ENCODE results near the gene SHE. TPM values are rescaled to one million over a fixed set of nuclear protein-coding genes. Genes with fewer than 3 reads are reported as not detected.

Gene SHE
- total RNA-seq, 8 experiments from 2014 or later: 0.42 to 4.0 (median 2.2) TPM; not detected in 1

DNA sequence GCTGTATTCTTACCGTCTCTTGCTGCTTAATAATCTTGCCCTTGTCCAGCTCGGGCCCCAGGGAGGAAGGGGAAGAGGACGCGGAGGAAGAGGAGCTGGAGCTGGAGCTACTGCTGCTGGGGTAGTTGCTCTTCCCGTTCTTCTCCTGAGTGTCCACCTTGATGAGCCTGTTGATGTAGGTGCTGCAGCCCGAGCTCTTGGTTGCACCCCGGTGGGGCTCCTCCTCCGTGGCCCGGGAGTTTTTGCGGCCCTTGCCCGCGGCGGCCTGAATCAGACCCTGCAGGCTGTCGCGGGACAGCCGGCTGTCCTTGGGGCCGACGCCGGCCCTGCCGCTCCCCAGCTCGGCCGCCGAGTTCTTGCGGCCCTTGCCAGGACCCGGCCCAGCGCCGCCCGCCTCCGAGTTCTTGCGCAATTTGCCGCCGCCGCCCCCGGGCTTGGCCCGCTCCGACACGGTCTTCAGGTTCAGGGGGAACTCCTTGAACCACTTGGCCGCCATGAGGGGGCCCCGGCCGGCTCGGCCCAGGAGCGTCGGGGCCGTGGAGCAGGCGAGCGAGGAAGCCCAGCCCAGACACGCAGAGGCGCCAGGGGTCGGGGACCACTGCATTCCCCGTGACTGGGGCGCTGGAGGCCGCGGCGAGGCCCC lies 668 bp downstream of the SHE start:
- ATAC-seq (replicated peaks in 6 of 8): peak in 6 of 8 experiments; percentile 23 to 83 (median 62)
- Histone ChIP-seq H3K4me3 (peak overlapping the region in 4 of 5 donors; percentile 3 to 17 (median 14)), H3K27ac (no peak overlapping the region), H3K4me1 (replicated peaks in 1 of 2) (peaks cover 0 to 4% of the 10 kb centered on the region in 2 donors)
- 0 to 40% (median 20%) methylated on average over 1 to 28 of the region's 54 CpGs; no CpG with 5 or more reads in 4 of the 10 experiments for whole genome bisulfite sequencing, 10 experiments
- in situ Hi-C loops (cut with MboI; ENCODE audit: low pct_unique_long_range_greater_than_20kb in 2 of 9, low sequenced_read_pairs in 9 of 9, unreplicated experiment in 9 of 9): no loop called here

DNA sequence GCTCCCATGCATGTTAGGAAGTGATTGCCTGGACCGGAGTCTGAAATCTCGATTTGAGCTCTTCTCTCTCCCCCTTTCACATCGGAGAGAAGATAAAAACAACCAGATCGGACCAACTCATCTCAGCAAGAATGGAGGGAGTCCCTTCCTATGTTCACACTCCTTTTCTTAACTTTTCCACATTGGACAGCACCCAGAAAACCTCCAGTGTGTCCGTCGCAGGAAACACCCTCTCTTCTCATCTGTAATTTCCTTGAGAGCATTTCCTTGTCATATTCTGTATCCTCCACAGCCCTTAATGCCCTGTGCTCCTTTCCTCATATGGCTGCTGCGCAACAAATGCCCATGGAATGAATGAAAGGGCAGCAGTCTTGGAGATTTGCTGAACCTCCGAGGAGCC lies 1.7 kb downstream of the SHE start:
- Histone ChIP-seq H3K4me3 (no peak overlapping the region), H3K27ac (no peak overlapping the region), H3K4me1 (replicated peaks in 1 of 2) (peaks cover 0 to 4% of the 10 kb centered on the region in 2 donors)
- no peak for ATAC-seq (replicated peaks in 6 of 8)
- WGBS, 10 experiments: 59 to 96% (median 78%) methylated on average over 3 to 8 of the region's 8 CpGs; no CpG with 5 or more reads in 2 of the 10 experiments
- in situ Hi-C loops (cut with MboI; ENCODE audit: low pct_unique_long_range_greater_than_20kb in 2 of 9, low sequenced_read_pairs in 9 of 9, unreplicated experiment in 9 of 9): no loop called here

DNA sequence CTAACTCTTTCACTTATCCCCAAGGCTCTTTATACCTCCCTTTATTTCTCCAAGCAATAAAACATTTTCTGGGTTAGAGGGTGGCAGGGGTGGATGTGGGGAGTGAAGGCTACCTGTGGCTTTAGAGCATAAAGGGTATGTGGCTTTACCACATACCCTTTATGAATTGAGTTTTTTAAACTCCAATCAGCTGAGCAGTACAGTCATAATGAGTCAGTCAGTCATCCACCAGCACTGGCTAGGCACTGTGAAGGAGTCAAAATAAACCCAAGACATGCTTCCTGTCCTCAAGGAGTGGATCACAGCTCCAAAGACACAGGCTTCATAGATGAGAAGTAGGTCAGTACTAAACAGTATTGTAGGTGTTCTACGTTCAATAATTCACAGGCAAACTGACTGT lies 2.8 kb downstream of the SHE start:
- in situ Hi-C loops (cut with MboI; ENCODE audit: low pct_unique_long_range_greater_than_20kb in 2 of 9, low sequenced_read_pairs in 9 of 9, unreplicated experiment in 9 of 9): loop anchor here in 1 of 9 experiments (25.0 kb wide), 1 partner anchor 563 kb away; the partner anchor contains the start of genes ADAM15 and EFNA4
- 78 to 100% (median 93%) methylated on average over 1 of the region's 1 CpG; no CpG with 5 or more reads in 6 of the 10 experiments for WGBS, 10 experiments
- Histone ChIP-seq H3K27ac (no peak overlapping the region), H3K4me3 (no peak overlapping the region), H3K4me1 (replicated peaks in 1 of 2) (peaks cover 0 to 4% of the 10 kb centered on the region in 2 donors)
- no peak for ATAC-seq (replicated peaks in 6 of 8)

DNA sequence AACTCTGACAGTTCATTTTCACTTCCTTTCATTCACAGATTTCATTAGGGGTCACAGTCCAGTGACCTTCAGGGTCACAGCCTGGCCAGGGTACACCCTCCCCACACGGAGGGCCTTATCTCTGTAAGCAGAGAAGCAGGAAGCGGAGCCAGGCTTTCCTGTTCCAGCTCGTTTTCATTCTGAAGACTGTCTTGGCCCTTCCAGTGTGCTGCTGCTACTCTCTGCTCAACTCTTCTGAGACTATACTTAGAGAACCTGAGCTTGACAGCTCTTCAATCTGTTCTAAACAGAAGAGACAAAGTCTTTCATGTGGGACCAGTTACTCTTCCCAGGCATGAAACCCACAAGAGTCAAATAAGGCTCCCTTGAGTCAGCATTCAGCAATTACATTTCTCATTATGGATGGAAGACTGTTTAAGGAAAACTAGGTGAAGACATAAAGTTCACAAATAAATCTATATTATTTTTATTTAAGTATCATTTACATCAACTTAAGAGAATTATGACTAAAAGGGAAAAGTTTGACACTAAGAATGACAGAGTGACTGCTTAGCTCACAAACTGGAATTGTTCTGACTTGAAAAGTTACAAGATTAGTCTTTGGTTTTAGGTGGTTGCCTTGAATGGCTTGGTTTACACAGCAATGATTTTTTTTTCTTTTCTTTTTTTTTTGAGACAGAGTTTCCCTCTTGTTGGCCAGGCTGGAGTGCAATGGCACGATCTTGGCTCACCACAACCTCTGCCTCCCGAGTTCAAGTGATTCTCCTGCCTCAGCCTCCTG lies 5.0 kb downstream of the SHE start:
- in situ Hi-C loops (cut with MboI; ENCODE audit: low pct_unique_long_range_greater_than_20kb in 2 of 9, low sequenced_read_pairs in 9 of 9, unreplicated experiment in 9 of 9): loop anchor here in 1 of 9 experiments (25.0 kb wide), 1 partner anchor 565 kb away; the partner anchor contains the start of genes ADAM15 and EFNA4
- 0 to 86% (median 46%) methylated on average over 1 to 5 of the region's 5 CpGs; no CpG with 5 or more reads in 1 of the 10 experiments for WGBS, 10 experiments
- Histone ChIP-seq H3K4me3 (no peak overlapping the region), H3K4me1 (replicated peaks in 1 of 2) (peaks cover 3 to 9% of the 10 kb centered on the region in 2 donors), H3K27ac (no peak overlapping the region)
- no peak for ATAC-seq (replicated peaks in 6 of 8)

DNA sequence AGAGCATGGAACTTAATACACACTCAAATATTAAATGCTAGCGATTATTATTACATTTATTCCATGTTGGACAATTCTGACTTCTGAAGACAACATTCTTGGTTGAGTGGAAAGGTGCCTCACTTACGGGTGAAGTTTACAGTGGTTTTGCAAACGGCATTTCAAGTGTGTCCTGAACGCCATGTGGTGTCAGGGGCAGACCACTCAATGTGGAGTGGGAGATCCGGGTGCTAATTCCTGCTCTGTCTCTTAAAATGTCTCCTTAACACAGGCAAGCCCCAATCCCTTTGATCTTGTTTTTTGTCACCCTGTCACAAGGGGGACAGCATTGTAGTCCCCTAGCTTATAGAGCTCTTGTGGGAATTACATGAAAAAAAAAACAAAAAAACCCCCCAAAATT lies 5.8 kb downstream of the SHE start:
- 57 to 100% (median 68%) methylated on average over 1 to 5 of the region's 5 CpGs; no CpG with 5 or more reads in 1 of the 10 experiments for WGBS, 10 experiments
- no peak overlapping the region for H3K27ac ChIP-seq
- no peak for ATAC-seq (replicated peaks in 6 of 8)
- H3K4me1 ChIP-seq (replicated peaks in 1 of 2): peaks cover 3 to 5% of the 10 kb centered on the region in 2 donors
- no peak overlapping the region for H3K4me3 ChIP-seq
- in situ Hi-C loops (cut with MboI; ENCODE audit: low pct_unique_long_range_greater_than_20kb in 2 of 9, low sequenced_read_pairs in 9 of 9, unreplicated experiment in 9 of 9): loop anchor here in 1 of 9 experiments (25.0 kb wide), 1 partner anchor 566 kb away; the partner anchor contains the start of genes ADAM15 and EFNA4

DNA sequence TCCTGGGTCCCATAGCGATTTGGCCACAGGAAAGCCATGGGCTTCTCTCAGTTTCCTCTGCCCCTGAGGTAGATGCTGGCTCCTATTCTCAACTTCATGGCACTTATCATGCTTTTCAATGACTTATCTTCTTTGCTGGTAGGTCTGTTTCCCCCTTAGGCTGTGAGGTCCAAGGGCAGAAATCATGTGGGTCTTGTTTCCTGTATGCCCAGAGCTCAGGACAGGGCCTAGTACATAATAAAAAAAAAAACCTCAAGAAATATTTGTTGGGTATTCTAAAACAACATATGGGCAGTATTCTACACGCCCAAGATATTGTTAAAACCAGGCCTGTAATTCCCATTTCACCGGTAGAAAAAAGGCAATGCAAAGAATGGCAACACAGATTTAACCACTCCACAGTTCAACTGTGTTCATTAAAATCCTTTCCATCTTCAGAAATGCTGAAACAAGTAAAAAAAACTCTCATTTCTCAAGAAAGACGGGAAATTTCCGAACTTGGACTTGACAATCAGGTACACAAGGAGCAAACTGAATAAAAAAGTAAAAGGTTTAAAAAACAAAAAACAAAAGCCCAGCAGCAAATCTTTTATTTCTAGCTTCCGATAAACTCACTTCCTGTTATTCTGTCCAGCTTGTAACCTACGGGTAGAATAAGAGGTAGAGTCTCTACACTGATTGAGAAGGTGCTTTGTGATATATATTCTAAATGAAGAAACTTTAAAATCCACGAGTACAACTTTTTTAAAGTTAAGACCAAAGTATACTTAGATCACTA lies 6.5 kb downstream of the SHE start:
- in situ Hi-C loops (cut with MboI; ENCODE audit: low pct_unique_long_range_greater_than_20kb in 2 of 9, low sequenced_read_pairs in 9 of 9, unreplicated experiment in 9 of 9): loop anchor here in 1 of 9 experiments (25.0 kb wide), 1 partner anchor 567 kb away; the partner anchor contains the start of genes ADAM15 and EFNA4
- H3K4me1 ChIP-seq (replicated peaks in 1 of 2): peaks cover 3 to 5% of the 10 kb centered on the region in 2 donors
- 54 to 90% (median 85%) methylated on average over 4 to 8 of the region's 8 CpGs for WGBS, 10 experiments
- H3K4me3 ChIP-seq: no peak overlapping the region
- H3K27ac ChIP-seq: no peak overlapping the region
- ATAC-seq (replicated peaks in 6 of 8): no peak

DNA sequence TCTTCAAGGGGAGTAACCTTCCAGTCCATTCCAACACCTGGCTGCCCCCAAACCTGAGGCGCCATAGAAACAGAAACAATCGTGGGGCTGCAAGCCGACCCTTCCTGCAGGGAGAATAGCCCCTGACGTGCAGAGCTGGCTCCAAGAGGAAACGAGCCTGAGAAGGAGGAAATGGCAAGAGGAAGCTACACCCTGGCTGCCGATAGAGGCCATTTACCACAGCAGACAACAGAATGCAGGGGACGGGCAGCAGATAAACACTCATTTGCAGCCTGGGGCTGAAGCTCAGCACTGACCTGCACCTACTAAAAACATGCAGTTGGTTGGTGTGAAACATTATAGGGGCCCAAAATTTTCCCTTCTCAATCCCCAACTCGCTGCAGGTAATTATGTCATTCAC lies 8.9 kb downstream of the SHE start:
- in situ Hi-C loops (cut with MboI; ENCODE audit: low pct_unique_long_range_greater_than_20kb in 2 of 9, low sequenced_read_pairs in 9 of 9, unreplicated experiment in 9 of 9): loop anchor here in 1 of 9 experiments (25.0 kb wide), 1 partner anchor 569 kb away; the partner anchor contains the start of genes ADAM15 and EFNA4
- ATAC-seq (replicated peaks in 6 of 8): peak in 5 of 8 experiments; percentile 24 to 49 (median 36)
- no peak overlapping the region for H3K27ac ChIP-seq

DNA sequence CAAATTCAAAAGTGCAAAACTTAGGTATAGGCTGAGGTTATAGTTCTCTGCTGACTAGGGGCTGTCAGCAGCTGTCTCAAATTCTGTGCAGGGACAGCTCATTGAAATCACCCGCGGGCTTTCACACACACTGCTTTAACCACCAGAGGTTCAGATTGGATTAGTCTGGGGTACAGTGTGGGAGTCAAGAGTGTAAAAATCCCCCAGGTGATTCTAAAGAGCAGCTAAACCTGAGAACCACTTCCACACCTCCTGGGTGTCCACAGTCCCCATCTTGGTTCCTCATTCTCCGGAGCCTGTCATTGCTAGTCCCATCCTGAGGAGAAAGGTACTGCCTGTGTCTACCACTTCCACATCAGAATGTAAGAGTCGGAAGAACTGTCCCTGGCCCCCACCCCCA lies 10.1 kb downstream of the SHE start:
- ATAC-seq (replicated peaks in 6 of 8): no peak
- H3K4me3 ChIP-seq: no peak overlapping the region
- no peak overlapping the region for H3K27ac ChIP-seq
- peaks cover 3 to 5% of the 10 kb centered on the region in 2 donors for H3K4me1 ChIP-seq (replicated peaks in 1 of 2)
- in situ Hi-C loops (cut with MboI; ENCODE audit: low pct_unique_long_range_greater_than_20kb in 2 of 9, low sequenced_read_pairs in 9 of 9, unreplicated experiment in 9 of 9): loop anchor here in 1 of 9 experiments (25.0 kb wide), 1 partner anchor 570 kb away; the partner anchor contains the start of genes ADAM15 and EFNA4
- 77 to 100% (median 92%) methylated on average over 1 to 4 of the region's 4 CpGs; no CpG with 5 or more reads in 2 of the 10 experiments for WGBS, 10 experiments

More for the DNA sequence above, 8.9 kb downstream of the SHE start:
- no peak overlapping the region for H3K4me3 ChIP-seq
- peaks cover 3 to 5% of the 10 kb centered on the region in 2 donors for H3K4me1 ChIP-seq (replicated peaks in 1 of 2)
- 41 to 71% (median 48%) methylated on average over 1 to 8 of the region's 8 CpGs; no CpG with 5 or more reads in 2 of the 10 experiments for WGBS, 10 experiments

DNA sequence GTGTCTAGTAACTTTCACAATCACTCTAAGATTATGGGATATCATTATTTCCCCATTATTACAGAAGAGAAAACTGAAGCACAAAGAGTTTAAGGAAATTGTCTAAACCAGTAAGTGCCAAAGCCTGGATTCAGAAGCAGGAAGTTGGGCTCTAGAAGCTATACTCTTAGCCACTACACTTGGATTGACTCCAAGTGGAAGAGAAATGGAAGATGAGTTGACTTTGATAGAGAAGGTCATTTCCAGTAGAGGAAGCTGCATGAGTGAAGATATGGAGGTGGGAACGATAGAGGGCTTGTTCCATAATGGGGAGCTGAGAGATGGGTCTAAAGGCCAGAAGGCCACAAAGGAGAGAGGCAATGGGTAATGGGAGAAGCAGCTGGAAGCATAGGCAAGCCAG lies 11.9 kb downstream of the SHE start:
- 50 to 100% (median 67%) methylated on average over 1 of the region's 1 CpG; no CpG with 5 or more reads in 3 of the 10 experiments for WGBS, 10 experiments
- no peak overlapping the region for H3K27ac ChIP-seq
- H3K4me3 ChIP-seq: no peak overlapping the region
- no peak for ATAC-seq (replicated peaks in 6 of 8)
- in situ Hi-C loops (cut with MboI; ENCODE audit: low pct_unique_long_range_greater_than_20kb in 2 of 9, low sequenced_read_pairs in 9 of 9, unreplicated experiment in 9 of 9): loop anchor here in 1 of 9 experiments (25.0 kb wide), 1 partner anchor 572 kb away; the partner anchor contains the start of genes ADAM15 and EFNA4
- peaks cover 8 to 16% of the 10 kb centered on the region in 2 donors for H3K4me1 ChIP-seq (replicated peaks in 1 of 2)

DNA sequence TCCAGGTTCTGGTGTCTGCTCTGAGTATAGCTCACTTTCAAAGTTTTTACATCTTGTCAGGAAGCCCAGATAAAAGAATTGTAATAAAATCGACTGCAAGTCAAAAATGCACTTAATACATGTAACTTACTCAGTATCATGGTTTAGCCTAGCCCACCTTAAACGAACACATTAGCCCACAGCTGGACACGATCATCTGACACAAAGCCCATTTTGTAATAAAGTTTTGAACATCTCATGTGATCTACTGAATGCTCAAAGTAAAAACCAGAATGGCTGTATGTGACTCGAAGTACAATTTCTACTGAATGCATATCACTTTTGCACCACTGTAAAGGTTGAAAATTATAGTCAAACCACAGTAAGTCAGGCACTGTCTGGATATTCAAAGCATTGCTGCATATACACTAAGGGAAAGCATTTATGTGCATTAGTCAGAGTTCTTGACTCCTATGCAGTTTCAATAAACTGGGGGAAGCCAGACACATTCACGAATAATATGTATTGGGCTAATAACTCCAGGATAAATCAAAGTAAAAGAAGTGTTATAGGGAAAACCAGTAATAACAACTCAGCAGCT lies 12.4 kb downstream of the SHE start:
- WGBS, 10 experiments: 0 to 93% (median 67%) methylated on average over 1 to 5 of the region's 5 CpGs
- H3K4me3 ChIP-seq: no peak overlapping the region
- ATAC-seq (replicated peaks in 6 of 8): peak in 4 of 8 experiments; percentile 30 to 94 (median 76)
- H3K27ac ChIP-seq: no peak overlapping the region
- H3K4me1 ChIP-seq (replicated peaks in 1 of 2): peaks cover 11 to 21% of the 10 kb centered on the region in 2 donors
- in situ Hi-C loops (cut with MboI; ENCODE audit: low pct_unique_long_range_greater_than_20kb in 2 of 9, low sequenced_read_pairs in 9 of 9, unreplicated experiment in 9 of 9): loop anchor here in 2 of 9 experiments (5.0 to 25.0 kb wide), 2 partner anchors 53 to 573 kb away; partner anchors contain the start of genes ADAM15 (in 1 of the 2) and EFNA4 (in 1 of the 2)

DNA sequence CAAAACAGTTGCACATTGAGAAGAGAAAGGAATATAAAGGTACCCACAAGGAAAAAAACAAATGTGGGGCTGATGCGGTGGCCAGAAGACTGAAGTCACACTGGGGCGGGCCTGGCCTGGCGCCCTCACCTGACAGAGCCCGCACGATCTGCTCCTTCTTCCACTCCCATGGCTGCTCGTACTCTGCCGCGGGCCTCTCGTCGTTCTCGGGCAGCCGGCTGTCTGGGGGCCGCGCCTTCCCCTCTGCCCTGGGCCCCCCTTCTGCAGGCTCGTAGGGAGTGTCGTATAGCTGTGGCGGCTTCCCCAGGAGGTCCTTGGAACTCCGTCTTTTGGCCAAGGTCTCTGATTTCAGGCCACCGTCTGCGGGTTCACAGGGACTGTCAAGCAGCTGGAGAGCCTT lies 13.3 kb downstream of the SHE start:
- in situ Hi-C loops (cut with MboI; ENCODE audit: low pct_unique_long_range_greater_than_20kb in 2 of 9, low sequenced_read_pairs in 9 of 9, unreplicated experiment in 9 of 9): loop anchor here in 2 of 9 experiments (5.0 to 25.0 kb wide), 2 partner anchors 53 to 573 kb away; partner anchors contain the start of genes ADAM15 (in 1 of the 2) and EFNA4 (in 1 of the 2)
- WGBS, 10 experiments: 70 to 93% (median 84%) methylated on average over 2 to 16 of the region's 20 CpGs; no CpG with 5 or more reads in 2 of the 10 experiments
- ATAC-seq (replicated peaks in 6 of 8): no peak

More for the DNA sequence above, 13.3 kb downstream of the SHE start:
- H3K4me1 ChIP-seq (replicated peaks in 1 of 2): peaks cover 11 to 21% of the 10 kb centered on the region in 2 donors
- no peak overlapping the region for H3K4me3 ChIP-seq
- no peak overlapping the region for H3K27ac ChIP-seq

Measured in motor neuron (in vitro differentiated cells).